HL-60/S4 (cell line): ENCODE data around the gene KCNMA1.

ENCODE experiments used
- in situ Hi-C: fragments of 300-500 bp; cut with MboI; formaldehyde crosslinking; loops from 2 replicates; pipeline ENCODE4 v1.14.3; 2022; ENCODE audit warnings: low sequenced_read_pairs

Gene KCNMA1

DNA sequence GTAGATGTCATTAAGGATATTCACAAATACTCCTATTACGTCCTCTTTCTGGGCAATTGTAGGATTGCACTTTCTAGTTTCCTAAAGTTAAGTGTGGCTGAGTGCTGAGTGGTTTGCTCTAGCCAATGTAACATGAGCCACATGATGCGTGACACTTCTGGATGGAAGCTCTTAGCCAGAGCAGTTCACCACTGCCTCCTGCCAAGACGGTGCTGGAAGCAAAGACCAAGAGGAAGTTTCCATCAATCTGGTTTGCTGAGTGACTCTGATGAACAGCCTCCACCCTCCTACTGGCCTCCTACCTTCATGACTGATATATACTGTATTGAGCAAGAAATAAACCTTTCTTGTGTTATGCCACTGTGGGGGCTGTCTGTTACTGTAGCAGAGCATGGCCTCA is 318.1 kb downstream of the KCNMA1 start:
- in situ Hi-C loops: no loop called here

DNA sequence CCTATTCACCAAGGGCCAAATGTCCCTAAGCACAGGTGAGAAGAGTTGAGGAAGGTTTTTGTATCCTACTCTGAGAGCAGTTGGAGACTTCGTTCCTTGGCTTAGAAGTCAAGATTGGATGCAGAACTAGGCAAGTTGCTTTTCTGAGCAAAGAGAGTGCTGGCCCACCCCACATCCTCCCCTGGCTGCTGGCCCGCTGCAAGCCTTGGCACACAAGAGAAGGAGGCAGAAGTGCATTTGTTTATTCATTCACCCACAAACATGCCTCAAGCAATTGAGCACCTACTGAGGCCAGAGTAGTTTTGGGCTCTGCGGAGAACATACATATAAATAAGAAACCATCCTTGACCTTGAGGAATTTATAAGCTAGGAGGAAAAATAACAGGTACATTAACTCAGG is 318.9 kb downstream of the KCNMA1 start:
- in situ Hi-C loops: no loop called here

DNA sequence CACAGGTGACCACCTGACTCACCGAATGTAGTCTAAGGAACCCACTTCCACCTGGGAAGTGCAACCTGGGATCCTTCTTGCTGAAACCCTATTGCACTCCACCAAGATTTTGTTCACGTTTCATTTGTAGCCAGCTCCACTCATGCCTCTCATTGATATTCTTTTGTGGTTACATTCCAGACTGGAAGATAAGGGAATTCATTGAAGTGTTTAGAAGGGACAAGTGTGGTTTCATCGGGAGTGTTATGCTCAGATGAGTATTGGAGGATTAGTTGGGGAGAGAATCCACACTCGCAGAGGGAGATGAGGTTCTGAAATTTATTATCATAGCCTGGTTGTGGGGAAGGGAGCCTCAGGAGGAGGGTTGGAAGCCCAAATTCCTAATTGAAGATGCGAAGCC is 320.4 kb downstream of the KCNMA1 start:
- in situ Hi-C loops: no loop called here

DNA sequence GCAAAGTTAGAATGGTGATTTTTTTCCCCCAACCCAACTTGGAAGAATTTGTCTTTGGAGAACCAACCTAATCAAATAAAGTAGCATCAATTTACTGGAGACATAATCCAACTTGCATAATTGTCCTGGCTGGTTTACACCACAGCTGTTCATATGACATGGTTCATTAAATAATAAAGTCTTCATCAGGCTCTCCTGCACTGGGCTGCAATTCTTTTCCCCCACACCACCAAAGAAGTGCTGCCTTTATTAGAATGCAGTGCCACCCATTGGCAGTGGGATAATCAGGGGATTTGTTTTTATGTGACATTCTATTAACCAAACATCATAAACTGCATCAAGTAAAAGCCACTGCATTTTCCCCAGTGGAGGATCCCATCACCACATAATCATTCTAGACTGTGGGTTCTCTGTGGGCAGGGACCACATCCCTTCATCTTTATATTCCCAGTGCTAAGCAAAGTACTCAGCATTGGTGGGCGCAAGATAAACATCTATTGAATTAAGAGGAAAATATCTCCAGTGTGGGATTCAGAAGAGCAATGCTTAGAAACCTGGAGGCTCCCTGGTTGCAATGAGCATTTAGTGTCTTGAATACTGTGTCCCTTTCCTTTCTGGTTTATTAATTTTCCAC is 322.0 kb downstream of the KCNMA1 start:
- in situ Hi-C loops: no loop called here

DNA sequence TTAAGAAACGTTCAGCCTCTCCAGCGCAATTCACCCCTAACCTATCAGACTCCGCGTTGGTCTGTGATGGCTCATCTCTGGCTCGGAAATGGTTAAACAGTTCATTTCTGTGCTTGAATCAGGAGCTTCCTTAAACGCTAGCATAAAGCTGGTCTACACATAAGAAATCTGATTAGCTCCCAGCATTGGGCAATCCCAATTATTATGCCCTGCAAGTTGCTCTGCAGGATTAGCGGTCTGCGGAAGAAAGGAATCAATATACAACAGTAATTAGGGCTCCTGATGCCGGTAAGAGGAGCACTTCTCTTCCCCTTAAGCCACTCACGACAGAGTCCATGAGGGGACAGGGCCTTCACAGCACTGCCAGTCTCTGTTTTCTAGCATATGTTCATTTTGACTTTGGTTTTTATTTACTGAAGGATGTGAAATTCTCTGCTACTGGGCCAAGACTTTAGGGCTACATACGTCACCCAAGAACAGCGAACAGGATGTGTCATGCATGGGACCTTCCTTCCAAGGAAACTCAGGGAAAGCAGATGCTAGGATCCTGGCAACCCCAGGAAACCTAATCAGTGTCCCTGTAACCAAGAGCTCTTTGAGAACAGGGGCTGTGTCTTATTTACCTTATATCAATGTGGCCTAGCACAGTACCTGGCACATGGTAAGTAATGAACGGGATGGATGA is 324.4 kb downstream of the KCNMA1 start:
- in situ Hi-C loops: no loop called here

DNA sequence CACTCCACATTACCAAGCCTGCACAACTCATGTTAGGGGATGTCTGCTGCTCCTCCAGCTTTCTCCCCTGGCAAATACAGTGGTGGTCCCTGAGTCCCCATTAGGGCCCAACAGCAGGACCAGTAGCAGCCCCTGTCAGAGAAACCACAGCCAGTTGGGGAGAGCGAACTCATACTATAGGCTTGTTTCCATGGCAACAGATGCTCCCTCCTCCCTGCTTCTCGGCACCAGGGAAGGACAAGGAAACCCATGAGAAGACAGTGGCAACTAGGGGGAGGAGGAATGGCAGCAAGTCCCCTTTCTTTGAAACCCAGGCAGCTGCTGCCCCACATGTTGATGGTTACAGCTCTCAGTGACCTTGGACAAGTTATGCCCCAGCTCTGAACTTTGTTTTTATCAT is 326.4 kb downstream of the KCNMA1 start:
- in situ Hi-C loops: no loop called here

DNA sequence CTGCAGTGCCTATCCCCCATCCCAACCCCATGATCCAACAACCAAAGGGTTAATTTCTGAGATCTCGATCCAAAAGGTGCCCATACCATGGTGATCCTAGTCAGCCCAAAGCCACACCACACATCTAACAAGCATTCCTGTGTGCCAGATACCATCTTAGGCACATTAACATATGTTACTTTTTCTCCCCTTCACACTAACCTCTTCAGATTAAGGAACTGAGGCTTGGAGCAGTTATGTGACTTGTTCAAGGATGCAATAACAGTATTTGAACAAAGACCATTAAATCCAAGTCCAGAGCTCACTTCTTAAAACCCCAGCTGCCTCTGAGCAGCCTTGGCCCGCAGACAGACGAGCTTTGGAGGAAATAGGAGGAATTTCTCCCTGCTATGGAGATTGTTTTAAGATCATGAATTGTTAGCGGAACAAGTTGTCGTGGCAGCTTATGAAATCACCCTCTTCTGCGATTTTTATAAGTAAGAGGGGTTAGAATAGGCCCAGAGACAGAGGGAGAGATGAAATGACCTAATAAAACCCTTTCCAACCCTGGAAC is 327.2 kb downstream of the KCNMA1 start:
- in situ Hi-C loops: no loop called here

DNA sequence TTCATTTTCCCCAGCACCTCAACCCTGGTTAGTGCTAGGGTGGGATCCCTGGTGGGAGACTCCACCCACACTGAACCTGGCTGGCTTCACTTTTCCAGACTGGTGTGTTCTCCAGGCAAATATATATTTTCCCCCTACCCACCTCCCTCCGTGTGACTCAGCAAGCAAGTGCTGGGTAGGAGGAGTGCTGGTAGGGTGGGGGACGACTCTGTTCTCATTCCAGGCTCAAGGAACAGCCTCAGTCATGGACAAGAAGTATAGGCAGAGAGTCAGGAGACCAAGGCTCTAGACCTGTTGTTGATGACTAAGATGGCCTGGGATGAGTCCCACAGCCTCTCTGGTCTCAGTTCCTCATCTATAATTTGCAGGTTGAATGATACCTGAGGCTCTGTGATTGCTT is 328.1 kb downstream of the KCNMA1 start:
- in situ Hi-C loops: no loop called here

DNA sequence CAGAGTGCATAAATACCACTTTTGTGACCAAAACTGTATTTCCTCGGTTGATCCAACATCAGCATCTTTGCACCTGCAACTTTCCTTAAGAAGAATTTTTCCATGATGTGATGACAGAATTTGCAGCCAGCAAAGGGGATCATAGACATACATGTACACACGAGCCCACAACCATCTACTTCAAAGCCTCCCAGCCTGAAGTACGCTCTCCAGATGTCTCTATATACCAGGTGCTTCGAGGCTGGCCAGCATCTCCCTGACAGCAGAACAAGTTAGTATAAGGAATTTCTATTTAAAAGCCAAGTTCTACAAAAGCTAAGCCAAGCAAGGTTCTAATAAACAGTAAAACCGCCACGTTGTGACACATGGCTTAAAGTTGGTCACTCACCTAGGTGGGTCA is 328.5 kb downstream of the KCNMA1 start:
- in situ Hi-C loops: no loop called here

DNA sequence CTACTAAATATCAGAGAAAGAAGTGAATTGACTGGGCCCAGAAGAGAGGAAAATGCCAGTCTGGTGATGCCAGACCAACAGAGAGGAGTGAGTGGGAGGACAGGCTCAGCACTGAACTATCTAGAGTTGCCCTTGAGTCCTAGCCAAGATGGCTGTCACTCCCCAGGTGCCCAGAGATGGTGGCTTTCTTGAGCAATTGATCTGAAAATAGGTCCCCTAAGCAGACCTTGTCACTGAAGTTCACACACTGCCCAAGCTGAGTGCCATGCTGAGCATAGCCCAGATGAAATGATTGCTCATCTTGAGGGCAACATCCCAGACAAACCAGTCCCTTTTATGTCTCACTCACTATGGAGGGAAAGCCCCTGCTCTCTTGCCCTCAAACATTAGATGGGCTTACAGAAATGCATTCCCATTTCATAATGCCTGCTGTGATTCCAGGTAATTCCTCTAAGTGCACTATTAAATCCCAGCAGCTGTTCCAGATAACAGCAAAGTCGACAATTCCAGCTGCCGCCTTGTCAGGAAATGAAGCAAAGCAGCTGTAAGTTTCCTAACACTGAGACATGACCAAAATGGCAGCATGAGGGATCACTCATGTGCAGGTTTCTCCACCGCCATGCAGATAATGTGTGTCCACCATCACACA is 329.4 kb downstream of the KCNMA1 start:
- in situ Hi-C loops: no loop called here

DNA sequence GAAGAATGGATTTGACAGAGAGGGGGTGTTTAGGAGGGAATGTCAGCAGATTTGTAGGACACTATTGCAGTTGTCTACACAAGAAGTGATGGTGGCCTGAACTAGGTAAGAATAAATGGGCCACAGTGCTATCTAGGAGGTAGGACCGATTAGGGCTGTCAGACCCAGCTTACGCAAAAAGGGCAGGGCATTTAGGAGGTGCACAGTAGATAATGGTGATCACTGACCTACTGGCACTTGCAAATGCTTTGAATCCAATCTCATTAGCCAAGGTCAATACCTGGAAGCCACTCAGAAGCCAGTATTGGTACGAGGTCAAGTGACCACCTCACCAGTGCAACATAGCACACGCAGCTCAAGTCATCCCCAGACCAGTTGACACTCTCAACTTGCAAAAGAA is 330.9 kb downstream of the KCNMA1 start:
- in situ Hi-C loops: no loop called here

DNA sequence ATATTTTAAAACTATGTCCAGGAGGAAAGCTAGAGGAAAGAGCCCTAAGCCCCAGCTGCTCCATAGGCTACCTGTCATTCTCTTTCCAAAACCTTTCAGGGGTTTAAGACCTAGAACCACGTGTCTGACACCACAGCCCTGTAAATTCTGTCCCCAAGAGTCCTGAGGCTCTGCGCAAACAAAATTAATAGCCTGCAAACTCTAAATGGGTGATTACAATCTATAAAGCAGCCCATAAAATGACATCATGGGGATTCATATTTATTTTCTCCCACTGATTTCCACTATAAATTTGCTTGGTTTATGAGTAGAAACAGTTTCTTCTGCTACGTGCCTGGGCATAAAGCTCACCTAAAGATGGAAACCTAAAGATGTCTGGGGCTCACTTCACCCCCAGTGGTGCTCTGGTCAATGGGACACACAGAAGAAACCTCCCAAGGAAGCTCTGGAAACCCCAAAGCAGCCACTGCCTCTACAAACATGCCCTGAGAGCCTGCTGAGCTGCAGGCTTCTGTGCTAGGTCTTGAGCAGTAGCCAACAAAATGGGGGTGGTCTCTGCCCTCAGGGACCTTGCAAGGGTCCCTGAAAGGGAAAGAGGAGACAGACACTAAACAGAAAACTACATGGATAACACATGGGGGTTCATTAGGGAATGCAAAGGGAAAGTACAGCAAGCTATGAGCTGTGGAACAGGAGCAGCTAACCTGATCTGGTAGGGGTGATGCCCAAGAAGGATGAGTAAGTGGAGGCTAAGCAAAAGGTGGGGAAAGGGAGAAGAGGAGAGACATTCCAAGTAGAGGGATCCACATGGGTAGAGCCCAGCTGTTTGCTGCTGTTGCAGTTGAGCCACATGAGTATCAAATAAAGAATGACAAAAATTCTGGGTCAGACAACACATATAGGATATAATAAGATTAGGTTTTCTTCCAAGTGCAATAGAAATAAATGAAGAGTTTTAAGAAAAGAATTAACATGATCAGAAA is 331.7 kb downstream of the KCNMA1 start:
- in situ Hi-C loops: no loop called here

DNA sequence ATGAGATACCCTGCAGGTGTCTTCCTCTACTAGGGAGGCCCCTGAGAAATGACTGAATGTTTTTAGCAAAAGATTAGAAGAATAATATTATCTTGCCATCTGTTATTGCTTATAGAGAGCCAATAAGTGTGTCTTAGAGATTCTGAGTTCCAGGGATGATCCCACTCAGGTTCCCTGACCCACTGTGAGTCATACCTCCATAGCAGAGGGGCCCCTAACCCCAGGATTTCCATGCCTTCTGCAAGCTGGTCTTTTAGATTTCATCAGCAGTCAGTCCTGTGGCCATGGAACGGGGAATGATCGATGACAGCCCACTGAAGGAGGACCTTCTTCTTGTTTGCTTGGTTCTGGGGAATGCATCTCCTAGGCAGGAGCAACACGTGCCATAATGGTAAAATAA is 333.4 kb downstream of the KCNMA1 start:
- in situ Hi-C loops: no loop called here

DNA sequence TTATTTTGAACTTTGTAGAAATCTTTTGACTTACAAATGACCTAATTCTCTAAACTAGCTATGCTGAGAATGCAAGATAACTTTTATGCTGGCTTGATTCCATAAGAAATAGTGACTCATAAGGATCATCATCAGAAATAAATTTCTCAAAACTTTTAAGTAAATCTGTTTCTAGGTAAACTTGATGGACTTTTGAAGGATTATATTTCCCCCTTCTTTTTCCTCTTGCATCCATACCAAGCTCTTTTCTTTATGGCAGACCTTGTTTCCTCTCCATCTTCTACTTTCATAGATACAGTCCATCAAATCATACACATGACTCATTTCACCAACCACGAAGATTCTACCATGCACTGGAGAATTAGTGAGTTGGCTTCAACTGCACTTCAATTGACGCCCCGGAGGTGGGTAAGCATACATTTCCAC is 336.3 kb downstream of the KCNMA1 start:
- in situ Hi-C loops: no loop called here

DNA sequence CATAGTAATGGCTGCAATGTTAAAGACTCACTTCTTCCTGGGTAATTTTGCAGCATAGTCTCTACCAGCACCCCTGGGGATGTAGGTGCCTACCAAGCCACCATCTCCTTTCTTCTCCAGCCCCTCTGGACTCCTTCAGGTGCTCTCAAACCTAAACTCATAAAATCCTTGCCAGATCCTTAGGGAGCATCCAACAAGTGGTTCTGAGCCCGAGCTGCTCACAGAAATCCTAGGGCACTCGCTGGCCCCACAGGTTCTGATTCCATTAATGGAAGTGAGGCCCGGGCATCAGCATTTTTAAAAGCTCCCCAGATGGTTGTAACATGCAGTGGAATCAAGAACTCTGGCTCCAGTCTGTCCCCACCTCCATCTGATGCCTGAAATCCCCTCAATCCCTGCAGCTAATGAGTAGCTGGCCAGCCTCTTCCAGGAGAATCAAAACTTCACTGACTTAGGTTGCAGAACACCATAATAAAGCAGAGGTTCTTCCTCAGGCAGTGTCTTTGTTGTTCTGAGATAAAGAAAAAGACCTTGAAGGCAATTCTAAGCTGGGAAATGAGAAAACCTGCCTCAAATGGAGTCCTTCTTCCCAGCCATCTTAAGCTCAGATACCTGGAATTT is 336.8 kb downstream of the KCNMA1 start:
- in situ Hi-C loops: no loop called here

DNA sequence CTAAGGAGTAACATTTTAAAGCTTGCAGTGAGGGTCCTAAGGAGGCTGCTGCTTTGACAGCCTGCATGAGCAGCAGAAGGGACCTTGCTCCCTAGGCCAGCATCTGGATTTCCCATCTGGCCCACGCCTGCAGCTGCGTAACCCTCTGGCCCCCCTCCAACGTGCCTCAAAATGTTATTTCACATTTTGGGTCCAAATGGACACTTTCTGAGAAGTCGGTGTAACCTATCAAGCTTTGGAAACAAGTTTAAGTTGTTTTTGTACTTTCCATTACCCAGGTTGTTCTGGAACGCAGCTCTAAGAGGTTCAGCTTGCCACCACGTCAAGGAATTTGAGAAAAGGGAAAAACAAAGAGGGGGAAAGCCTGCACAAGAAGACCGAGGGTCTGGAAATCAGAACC is 338.3 kb downstream of the KCNMA1 start:
- in situ Hi-C loops: no loop called here

DNA sequence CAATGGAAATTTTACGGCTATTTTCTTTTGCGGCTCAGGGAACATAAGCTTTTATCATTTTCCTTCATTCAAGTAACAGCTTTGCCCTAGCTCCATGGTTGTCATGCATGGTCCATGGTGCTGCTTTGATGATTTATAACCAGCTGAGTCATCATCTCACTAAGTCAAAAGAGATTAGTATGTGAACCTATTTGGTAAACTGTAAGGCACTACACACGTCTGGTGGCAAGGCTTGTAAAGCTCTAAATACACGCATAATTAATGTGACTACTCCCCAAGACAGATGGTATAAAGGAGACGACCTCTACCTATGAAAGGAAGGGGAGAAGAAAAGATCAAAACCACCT is 340.2 kb downstream of the KCNMA1 start:
- in situ Hi-C loops: no loop called here

DNA sequence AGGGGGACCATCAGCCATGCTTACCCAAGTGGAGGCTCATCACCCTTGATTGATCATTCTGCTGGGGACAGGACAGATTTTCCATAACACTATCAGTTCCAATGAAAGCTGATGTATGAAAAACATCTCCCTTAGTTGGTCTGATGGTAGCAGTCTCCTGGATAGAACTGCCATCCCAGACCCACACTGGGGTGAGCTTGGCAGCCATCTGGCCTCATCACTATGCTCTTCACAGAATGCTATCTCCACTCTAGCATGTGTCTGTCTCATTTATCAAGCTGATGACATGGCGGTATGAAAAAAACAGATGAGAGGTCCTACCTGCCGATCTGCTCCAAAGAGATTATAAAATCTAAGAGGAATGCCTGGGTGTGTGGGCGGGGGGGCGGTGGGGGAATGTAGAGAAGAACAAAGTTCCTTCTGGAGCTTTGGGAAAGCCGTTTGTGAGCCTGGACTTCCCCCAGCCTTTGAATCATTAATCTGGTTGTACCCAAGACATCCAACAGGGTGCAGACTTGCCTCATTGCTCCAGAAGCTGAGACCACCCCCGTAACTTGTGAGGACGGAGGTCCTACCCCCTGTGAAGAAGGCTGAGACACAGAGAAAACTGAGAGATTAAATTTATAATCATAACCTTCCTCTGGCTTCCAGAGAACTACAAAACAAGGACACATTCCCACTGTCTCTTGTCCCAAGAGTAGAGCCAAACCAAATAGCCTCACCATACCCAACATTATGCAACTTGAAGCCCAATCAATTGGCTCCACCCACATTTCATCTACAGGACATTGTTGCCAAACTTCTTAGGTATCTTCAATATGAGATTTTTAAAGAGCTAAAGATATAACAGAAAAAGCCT is 340.8 kb downstream of the KCNMA1 start:
- in situ Hi-C loops: no loop called here

DNA sequence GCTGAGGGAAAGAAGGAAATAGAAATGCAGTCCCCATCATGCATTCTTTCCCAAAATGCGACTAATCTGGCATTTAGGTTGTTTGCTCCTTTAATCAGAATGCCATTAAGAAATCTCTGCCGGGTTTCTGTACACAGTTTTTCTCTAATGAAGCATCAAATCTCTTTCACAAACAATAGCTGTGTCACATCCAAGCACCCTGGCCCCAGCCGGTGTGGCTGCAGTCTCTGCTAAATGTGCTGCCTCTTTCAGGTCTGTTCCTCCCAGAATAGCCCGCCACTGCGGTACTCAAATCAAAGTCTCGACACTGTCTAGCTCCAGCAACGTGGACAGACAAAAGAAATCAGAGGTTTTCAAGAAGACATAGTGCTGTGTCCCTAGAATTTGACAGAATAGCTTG is 343.8 kb downstream of the KCNMA1 start:
- in situ Hi-C loops: no loop called here

DNA sequence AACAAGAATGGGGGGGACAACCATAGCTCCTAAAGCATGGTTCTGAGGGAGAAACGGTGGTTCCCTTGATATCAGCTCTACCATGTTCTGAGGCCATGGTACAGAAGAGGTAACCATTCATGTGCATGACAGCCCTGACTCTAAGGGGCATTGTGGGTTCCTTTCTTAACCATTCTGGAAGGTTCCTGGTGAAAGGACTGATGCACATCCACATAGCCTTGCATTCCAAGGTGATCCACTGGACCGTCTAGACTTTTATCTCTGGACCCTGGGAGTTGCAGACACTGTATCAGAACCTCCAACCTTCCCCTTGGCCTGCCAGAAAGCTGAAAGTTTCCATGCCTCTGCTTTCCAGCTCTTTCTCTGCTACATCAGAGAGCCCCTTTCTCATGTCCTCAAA is 344.3 kb downstream of the KCNMA1 start:
- in situ Hi-C loops: no loop called here
